Stomach (tissue), 4 donors: ENCODE results near the gene PHF19.

Source experiments
- EP300 ChIP-seq: sonication (generic); formaldehyde crosslinking; IDR thresholded peaks from one replicate; pipeline ENCODE4 v1.6.1; 2017; ENCODE audit warnings: antibody characterized with exemption
- POLR2A ChIP-seq, 4 donors: fragments of 450-650 bp; IDR thresholded peaks; one replicate each; pipeline ENCODE4 v1.6.1; 2016; ENCODE audit warnings: antibody characterized with exemption in 4 of 4, control low read depth in 2 of 4, mild to moderate bottlenecking in 1 of 4, moderate library complexity in 1 of 4

DNA sequence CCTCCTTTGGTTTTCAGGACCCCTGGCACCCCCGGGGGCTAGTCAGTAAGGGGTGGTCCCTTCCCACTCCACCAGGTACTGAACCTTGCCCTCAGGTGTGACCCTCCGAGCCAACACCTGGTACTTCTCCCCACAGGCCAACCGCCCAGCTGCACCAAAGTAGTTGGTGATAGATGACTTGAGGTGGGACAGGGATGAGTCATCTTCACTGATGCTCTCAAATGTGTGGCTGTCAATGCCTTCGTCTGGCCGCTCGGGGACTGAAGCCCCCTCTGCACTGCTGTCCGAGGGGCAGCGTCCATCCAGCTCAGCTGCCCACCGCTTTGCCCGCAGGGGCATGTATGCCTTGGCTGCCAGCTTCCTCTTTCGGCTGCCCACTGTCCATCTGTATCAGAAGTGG, 19.1 kb downstream of the PHF19 start:
- TF ChIP-seq POLR2A (IDR thresholded peaks at IDR 0.05) (no peak), EP300 (no peak)
